HG03139 (cell line): ENCODE measurements around the gene KCNMA1.
"Not testable (repeated sequence)": the region's sequence is repeated elsewhere in the genome, so short reads cannot be mapped to it uniquely, and the experiment has no call there.

Source experiments
- ATAC-seq: cut with Tn5 transposase; IDR thresholded peaks from one replicate; pipeline ENCODE4 v1.9.1; 2021; ENCODE audit not compliant: unreplicated experiment

The KCNMA1 gene

GRCh38 chr10:77403761-77404160 lies 233.8 kb downstream of the KCNMA1 start:
- ATAC-seq, result no peak

DNA sequence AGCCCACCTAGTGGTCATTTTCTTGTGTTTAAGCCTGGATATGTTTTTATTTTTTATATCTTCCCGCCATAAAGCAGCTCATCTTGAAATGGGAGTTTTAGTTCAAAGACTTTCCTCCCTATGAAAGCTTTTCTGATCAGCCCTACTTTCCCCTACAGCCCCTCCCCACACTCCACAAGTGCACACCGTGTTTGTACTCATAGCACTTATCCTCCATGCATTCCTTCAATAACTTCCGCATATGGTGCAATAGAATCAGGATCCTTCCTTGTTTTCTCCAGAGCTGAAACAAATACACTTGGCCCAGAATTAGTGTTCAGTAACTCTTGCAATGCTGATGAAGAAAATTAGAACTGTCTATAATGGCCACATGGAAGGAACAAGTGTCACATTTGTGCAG lies 235.9 kb downstream of the KCNMA1 start:
- no peak for ATAC-seq

GRCh38 chr10:77400033-77400432 lies 237.6 kb downstream of the KCNMA1 start:
- ATAC-seq, result no peak

GRCh38 chr10:77398986-77399755 lies 238.4 kb downstream of the KCNMA1 start:
- ATAC-seq, result no peak

DNA sequence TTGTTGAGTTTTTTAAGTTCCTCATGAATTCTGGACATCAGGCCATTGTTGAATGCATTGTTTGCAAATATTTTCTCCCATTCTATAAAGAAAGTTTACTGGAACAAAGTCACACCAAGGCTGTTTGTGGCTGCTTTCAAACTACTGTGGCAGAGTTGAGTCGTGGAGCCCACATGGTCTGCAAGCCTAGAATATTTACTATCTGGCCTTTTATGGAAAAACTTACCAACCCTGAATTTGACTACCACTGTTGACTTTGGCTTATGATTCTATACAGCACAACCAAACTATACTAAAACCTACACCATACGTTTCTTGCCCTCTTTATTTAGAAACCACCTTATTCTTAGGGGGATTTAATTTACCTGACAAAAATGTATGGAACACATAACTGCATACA lies 239.1 kb downstream of the KCNMA1 start:
- no peak for ATAC-seq

GRCh38 chr10:77397103-77397502 lies 240.5 kb downstream of the KCNMA1 start:
- no peak for ATAC-seq

- no peak for ATAC-seq
These were observed 241.3 kb downstream of the KCNMA1 start for GRCh38 chr10:77396290-77396689.

- ATAC-seq, result no peak
These were observed 243.6 kb downstream of the KCNMA1 start for GRCh38 chr10:77393821-77394501.

DNA sequence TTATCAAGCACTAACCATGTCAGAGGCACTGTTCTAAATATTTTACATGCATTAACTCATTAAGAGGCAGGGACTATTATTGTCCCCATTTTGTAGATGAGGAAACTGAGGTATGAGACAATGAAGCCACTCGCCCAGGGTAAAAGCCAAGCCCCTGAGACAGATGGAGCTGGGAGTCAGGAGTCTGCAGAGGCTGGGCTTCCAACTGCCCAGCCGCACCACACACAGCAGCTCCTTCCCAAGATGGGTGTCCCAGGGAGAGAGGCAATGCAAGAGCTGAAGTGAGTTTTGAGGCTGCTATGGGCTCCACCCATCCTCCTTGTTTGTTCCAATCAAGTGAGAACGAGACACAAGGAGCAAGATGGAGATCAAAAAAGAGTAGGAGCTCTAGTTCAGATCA lies 244.2 kb downstream of the KCNMA1 start:
- ATAC-seq, result no peak

GRCh38 chr10:77392851-77393250 lies 244.8 kb downstream of the KCNMA1 start:
- no peak for ATAC-seq

DNA sequence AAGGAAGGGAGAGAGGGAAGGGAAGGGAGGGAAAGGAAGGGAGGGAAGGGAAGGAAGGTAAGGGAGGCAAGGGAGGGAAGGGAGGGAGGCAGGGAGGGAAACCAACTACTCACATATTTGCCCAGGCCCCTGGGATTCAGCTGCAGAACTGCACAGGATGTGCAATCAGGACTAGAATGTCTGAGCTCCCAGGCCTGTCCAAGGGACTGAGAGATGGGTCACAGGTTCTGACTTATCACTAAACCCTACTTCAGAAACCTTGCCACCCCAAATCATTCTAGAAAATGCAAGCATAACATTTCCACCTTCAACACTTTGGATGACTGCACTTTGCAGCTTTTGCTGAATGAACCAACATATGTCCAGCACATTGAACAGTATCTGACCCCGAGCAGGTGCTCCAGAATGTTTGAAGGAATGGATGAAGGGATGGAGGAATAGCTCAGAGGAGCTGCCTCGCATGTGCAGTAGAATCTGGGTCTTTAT lies 245.3 kb downstream of the KCNMA1 start:
- no peak for ATAC-seq

GRCh38 chr10:77391605-77392235 lies 245.9 kb downstream of the KCNMA1 start:
- ATAC-seq, result no peak

DNA sequence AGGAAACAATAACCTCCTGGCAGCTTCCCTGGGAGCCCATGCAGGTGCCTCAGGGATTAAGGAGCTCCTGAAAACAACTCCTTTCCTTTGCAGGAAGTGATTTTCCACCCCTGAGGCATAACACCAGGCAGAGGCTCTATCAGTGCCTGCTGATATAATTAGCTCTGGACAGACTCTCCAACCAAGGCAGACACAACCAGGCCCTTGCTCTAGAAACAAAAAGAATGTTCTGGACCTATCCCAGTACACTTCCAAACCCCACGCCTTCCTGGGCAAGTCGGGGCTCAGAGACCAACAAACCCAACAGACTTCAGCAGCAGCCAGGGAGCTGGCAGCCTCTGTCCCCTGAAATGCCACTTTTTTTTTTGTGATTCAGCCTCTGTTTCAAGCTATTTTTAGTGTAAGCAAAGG lies 247.1 kb downstream of the KCNMA1 start:
- no peak for ATAC-seq

- no peak for ATAC-seq
These were observed 249.0 kb downstream of the KCNMA1 start for GRCh38 chr10:77388571-77389100.

DNA sequence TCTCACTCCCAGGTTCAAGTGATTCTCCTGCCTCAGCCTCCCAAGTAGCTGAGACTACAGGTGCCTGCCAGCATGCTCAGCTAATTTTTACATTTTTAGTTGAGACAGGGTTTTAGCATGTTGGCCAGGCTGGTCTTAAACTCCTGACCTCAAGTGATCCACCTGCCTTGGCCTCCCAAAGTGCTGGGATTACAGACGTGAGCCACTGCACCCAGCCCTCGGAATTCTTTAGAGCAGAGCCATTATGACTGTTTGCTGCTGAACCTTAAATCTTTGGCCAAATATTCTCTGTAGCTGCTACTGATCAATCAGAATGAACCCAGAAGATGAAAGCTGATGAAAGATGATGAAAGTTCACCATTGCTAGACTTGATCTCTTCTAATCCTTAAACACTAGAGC lies 249.9 kb downstream of the KCNMA1 start:
- not testable (repeated sequence) for ATAC-seq

DNA sequence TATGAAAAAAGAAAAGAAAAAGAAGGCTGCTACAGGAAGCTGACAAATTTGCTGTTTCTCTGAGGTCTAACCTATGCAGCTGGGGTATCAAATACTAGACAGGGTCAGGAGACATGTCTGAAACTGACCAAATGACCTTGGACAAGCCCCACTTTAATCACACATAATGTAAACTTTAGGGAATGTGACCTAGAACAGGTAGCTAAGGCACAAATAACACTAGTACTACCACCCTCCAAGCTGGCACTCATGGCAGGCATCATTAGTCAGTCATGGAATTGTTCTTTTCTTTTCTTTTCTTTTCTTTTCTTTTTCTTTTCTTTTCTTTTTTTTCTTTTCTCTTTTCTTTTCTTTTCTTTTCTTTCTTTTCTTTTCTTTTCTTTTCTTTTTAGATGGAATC lies 250.4 kb downstream of the KCNMA1 start:
- ATAC-seq, result no peak

DNA sequence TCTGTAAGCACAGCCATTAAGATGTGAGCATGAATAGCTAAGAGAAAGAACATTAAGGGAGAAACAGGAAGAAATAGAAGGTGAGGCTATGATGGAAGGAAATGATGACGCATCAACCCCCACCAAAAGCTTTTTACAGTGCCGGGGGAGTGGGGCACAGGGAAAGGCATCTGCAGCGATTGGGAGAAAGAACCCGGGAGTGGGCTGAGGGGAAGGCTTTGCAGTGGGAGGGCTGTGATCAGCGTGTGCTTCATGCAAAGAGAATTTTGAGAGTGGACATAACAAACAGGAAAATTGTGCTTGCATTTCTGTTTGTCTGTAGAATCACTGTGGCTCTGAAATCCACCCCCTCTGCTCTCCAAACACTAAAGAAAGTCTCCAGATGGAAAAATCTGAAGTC lies 250.8 kb downstream of the KCNMA1 start:
- ATAC-seq, result no peak

DNA sequence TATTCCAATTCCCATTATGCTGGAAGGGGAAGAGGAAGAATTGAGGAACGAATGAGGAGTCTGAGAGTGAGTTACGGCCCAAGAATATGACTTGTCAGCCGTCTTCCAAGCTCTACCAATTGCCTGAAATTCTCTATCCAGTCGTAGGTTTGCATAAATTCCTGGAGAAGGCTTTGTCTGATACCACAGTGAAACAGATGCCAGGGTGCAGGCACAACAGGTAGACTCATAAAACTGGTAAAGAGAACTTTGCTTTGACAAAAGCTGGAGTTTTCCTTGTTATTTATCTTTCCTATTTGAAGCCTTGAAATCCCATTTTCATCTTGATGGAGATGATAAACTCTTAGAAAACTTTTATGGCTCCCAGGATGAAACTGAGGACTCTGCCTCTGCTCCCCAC lies 251.2 kb downstream of the KCNMA1 start:
- no peak for ATAC-seq

GRCh38 chr10:77385315-77385714 lies 252.3 kb downstream of the KCNMA1 start:
- ATAC-seq, result no peak

GRCh38 chr10:77383861-77384553 lies 253.6 kb downstream of the KCNMA1 start:
- ATAC-seq, result no peak

- no peak for ATAC-seq
These were observed 255.9 kb downstream of the KCNMA1 start for GRCh38 chr10:77381750-77382149.
